HEK293 (cell line): ENCODE measurements around the gene ARHGAP10.

Source experiments
- CTCF ChIA-PET: fragments of 350-600 bp; formaldehyde crosslinking; extraction: SDS; loops from one replicate; lab custom pipeline; 2021; ENCODE audit warnings: antibody characterized with exemption; lab: Yijun Ruan, JAX
- POLR2A ChIA-PET: fragments of 300-600 bp; formaldehyde crosslinking; extraction: SDS; loops from one replicate; lab custom pipeline; 2020; ENCODE audit warnings: antibody characterized with exemption, inconsistent platforms; lab: Yijun Ruan, JAX
- H3K27ac ChIP-seq: fragments of 200-500 bp; sonication (Bioruptor generic); 2 replicates; pipeline ENCODE4 v1.5.1; 2014; ENCODE audit warnings: low read depth, low read length, control low read depth, inconsistent platforms; ENCODE audit errors: extremely low read depth
- H3K36me3 ChIP-seq, 2 experiments: fragments of 200-500 bp in 1 of 2; sonication (Bioruptor generic) in 1 of 2; 1 replicate in 1 of 2; 2 replicates in 1 of 2; pipeline ENCODE4 v1.5.1; 2014 to 2017; ENCODE audit warnings: inconsistent platforms in 2 of 2, low read length in 2 of 2; ENCODE audit not compliant: control insufficient read depth in 2 of 2, insufficient read depth in 1 of 2
- H3K4me1 ChIP-seq: fragments of 200-500 bp; sonication (Bioruptor generic); 2 replicates; pipeline ENCODE4 v1.5.1; 2014; ENCODE audit warnings: mild to moderate bottlenecking, low read length, inconsistent platforms; ENCODE audit not compliant: control insufficient read depth, insufficient read depth
- H3K4me3 ChIP-seq: 2 replicates; pipeline ENCODE4 v1.5.1; 2011; ENCODE audit warnings: low read depth, mild to moderate bottlenecking, control low read depth, low read length, moderate library complexity
- H3K9me3 ChIP-seq: fragments of 200-500 bp; sonication (Bioruptor generic); 2 replicates; pipeline ENCODE4 v1.5.1; 2014; ENCODE audit warnings: low read depth, low read length, inconsistent platforms; ENCODE audit not compliant: control insufficient read depth, insufficient read depth
- GLIS1 ChIP-seq: fragments of 450-650 bp; formaldehyde crosslinking; IDR thresholded peaks from 2 replicates; pipeline ENCODE4 v1.5.1; 2016; ENCODE audit warnings: missing biosample characterization, missing genetic modification characterization
- MEIS1 ChIP-seq: sonication (generic); formaldehyde crosslinking; IDR thresholded peaks from 2 replicates; pipeline ENCODE4 v1.8.1; 2022; ENCODE audit warnings: missing genetic modification reagents, mild to moderate bottlenecking, borderline replicate concordance
- MZF1 ChIP-seq: fragments of 450-650 bp; formaldehyde crosslinking; IDR thresholded peaks from 2 replicates; pipeline ENCODE4 v1.5.1; 2017; ENCODE audit warnings: missing biosample characterization, missing genetic modification characterization, borderline replicate concordance
- OVOL3 ChIP-seq: fragments of 450-650 bp; formaldehyde crosslinking; IDR thresholded peaks from 2 replicates; pipeline ENCODE4 v1.5.1; 2016; ENCODE audit warnings: missing biosample characterization, missing genetic modification characterization
- SALL2 ChIP-seq: fragments of 450-650 bp; formaldehyde crosslinking; IDR thresholded peaks from 2 replicates; pipeline ENCODE4 v1.5.0; 2017; ENCODE audit warnings: missing biosample characterization, mild to moderate bottlenecking, missing genetic modification characterization, borderline replicate concordance
- SCRT2 ChIP-seq: fragments of 450-650 bp; formaldehyde crosslinking; IDR thresholded peaks from 2 replicates; pipeline ENCODE4 v1.5.1; 2016; ENCODE audit warnings: missing biosample characterization, missing genetic modification characterization
- SP7 ChIP-seq: fragments of 450-650 bp; formaldehyde crosslinking; IDR thresholded peaks from 2 replicates; pipeline ENCODE4 v1.5.1; 2016; ENCODE audit warnings: missing biosample characterization, missing genetic modification characterization
- WT1 ChIP-seq: fragments of 450-650 bp; formaldehyde crosslinking; IDR thresholded peaks from 2 replicates; pipeline ENCODE4 v1.5.1; 2016; ENCODE audit warnings: missing biosample characterization, missing genetic modification characterization
- ZBTB17 ChIP-seq: fragments of 450-650 bp; formaldehyde crosslinking; IDR thresholded peaks from 2 replicates; pipeline ENCODE4 v1.5.1; 2016; ENCODE audit warnings: missing biosample characterization, missing genetic modification characterization
- ZEB2 ChIP-seq: fragments of 450-650 bp; formaldehyde crosslinking; IDR thresholded peaks from 2 replicates; pipeline ENCODE4 v1.5.1; 2016; ENCODE audit warnings: missing biosample characterization, missing genetic modification characterization
- ZFP37 ChIP-seq: fragments of 450-650 bp; formaldehyde crosslinking; IDR thresholded peaks from 2 replicates; pipeline ENCODE4 v1.5.1; 2016; ENCODE audit warnings: missing biosample characterization, missing genetic modification characterization
- ZNF10 ChIP-seq: fragments of 450-650 bp; formaldehyde crosslinking; IDR thresholded peaks from 2 replicates; pipeline ENCODE4 v1.5.1; 2017; ENCODE audit warnings: missing biosample characterization, missing genetic modification characterization
- ZNF133 ChIP-seq: fragments of 450-650 bp; formaldehyde crosslinking; IDR thresholded peaks from 2 replicates; pipeline ENCODE4 v1.5.1; 2016; ENCODE audit warnings: missing biosample characterization, missing genetic modification characterization
- ZNF146 ChIP-seq: fragments of 450-650 bp; formaldehyde crosslinking; IDR thresholded peaks from 2 replicates; pipeline ENCODE4 v1.5.1; 2016; ENCODE audit warnings: missing biosample characterization, missing genetic modification characterization
- ZNF24 ChIP-seq: fragments of 450-650 bp; formaldehyde crosslinking; IDR thresholded peaks from 2 replicates; pipeline ENCODE4 v1.5.1; 2016; ENCODE audit warnings: missing biosample characterization, missing genetic modification characterization
- ZNF366 ChIP-seq: fragments of 450-650 bp; formaldehyde crosslinking; conservative IDR thresholded peaks from 2 replicates; pipeline ENCODE4 v1.5.1; 2016; ENCODE audit warnings: missing biosample characterization, missing genetic modification characterization
- ZNF404 ChIP-seq: fragments of 450-650 bp; formaldehyde crosslinking; IDR thresholded peaks from 2 replicates; pipeline ENCODE4 v1.5.1; 2017; ENCODE audit warnings: missing biosample characterization, missing genetic modification characterization
- ZNF423 ChIP-seq: fragments of 450-650 bp; formaldehyde crosslinking; IDR thresholded peaks from 2 replicates; pipeline ENCODE4 v1.5.1; 2016; ENCODE audit warnings: missing biosample characterization, missing genetic modification characterization
- ZNF433 ChIP-seq: fragments of 450-650 bp; formaldehyde crosslinking; IDR thresholded peaks from 2 replicates; pipeline ENCODE4 v1.5.1; 2016; ENCODE audit warnings: missing biosample characterization, missing genetic modification characterization, low read depth
- ZNF501 ChIP-seq: fragments of 450-650 bp; formaldehyde crosslinking; IDR thresholded peaks from 2 replicates; pipeline ENCODE4 v1.5.1; 2016; ENCODE audit warnings: missing biosample characterization, missing genetic modification characterization
- ZNF521 ChIP-seq: fragments of 450-650 bp; formaldehyde crosslinking; IDR thresholded peaks from 2 replicates; pipeline ENCODE4 v1.5.1; 2017; ENCODE audit warnings: missing biosample characterization, mild to moderate bottlenecking, missing genetic modification characterization
- ZNF624 ChIP-seq: fragments of 450-650 bp; formaldehyde crosslinking; IDR thresholded peaks from 2 replicates; pipeline ENCODE4 v1.5.1; 2017; ENCODE audit warnings: missing biosample characterization, missing genetic modification characterization
- ZNF629 ChIP-seq: fragments of 450-650 bp; formaldehyde crosslinking; IDR thresholded peaks from 2 replicates; pipeline ENCODE4 v1.5.1; 2017; ENCODE audit warnings: missing biosample characterization, missing genetic modification characterization
- ZNF843 ChIP-seq: fragments of 450-650 bp; formaldehyde crosslinking; IDR thresholded peaks from 2 replicates; pipeline ENCODE4 v1.5.1; 2016; ENCODE audit warnings: missing biosample characterization, missing genetic modification characterization
- ZSCAN30 ChIP-seq: fragments of 450-650 bp; IDR thresholded peaks from 2 replicates; pipeline ENCODE4 v1.5.1; 2018; ENCODE audit warnings: missing biosample characterization, mild to moderate bottlenecking, missing genetic modification characterization, moderate library complexity
- ZXDB ChIP-seq: fragments of 450-650 bp; formaldehyde crosslinking; IDR thresholded peaks from 2 replicates; pipeline ENCODE4 v1.5.1; 2016; ENCODE audit warnings: missing biosample characterization, missing genetic modification characterization
- TF ChIP-seq, protein P1 (sequence below): fragments of 450-650 bp; formaldehyde crosslinking; IDR thresholded peaks from 2 replicates; pipeline ENCODE4 v1.5.1; 2016; ENCODE audit warnings: missing biosample characterization, missing genetic modification characterization
- TF ChIP-seq, protein P2 (sequence below): fragments of 450-650 bp; formaldehyde crosslinking; IDR thresholded peaks from 2 replicates; pipeline ENCODE4 v1.5.1; 2016; ENCODE audit warnings: missing biosample characterization, missing genetic modification characterization
- TF ChIP-seq, protein P3 (sequence below): fragments of 450-650 bp; formaldehyde crosslinking; IDR thresholded peaks from 2 replicates; pipeline ENCODE4 v1.5.1; 2017; ENCODE audit warnings: missing biosample characterization, missing genetic modification characterization
- TF ChIP-seq, protein P4 (sequence below): fragments of 450-650 bp; formaldehyde crosslinking; IDR thresholded peaks from 2 replicates; pipeline ENCODE4 v1.5.1; 2016; ENCODE audit warnings: missing biosample characterization, missing genetic modification characterization

The ARHGAP10 gene

DNA sequence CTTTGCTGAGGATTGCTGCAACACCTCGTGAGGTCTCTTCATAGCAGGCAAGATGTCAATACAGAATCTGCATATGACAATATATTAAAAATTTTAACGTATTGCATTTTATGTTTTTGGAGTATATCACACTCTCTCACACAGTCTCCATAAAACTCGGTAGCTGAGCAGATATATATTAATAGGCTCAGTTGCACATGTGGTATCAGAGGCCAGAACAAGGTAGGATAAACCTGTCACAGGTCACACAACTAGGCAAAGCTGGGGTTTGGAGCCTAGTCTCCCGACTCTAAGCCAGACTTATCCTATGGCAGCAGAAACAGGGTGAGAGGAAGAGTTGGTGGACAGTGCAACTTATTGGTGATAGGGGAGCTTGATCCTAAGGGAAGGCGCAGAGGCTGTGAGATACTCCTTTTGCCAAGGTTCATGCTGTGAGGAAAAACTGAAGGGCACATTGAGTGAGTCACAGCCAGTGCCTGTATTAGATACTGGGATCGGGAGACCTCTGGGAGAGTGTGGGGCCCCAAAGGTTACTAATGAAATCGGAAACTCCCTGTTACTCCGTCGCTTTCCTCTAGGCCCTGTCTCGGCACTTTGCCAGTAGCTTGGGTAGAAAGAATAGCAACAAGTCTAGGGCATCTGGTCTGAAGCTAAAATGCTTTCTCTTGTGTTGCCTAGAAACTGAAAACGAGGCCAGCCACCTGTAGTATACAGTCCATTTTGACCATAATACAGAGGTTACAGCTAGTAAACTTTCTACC lies 195.7 kb downstream of the ARHGAP10 start:
- POLR2A ChIA-PET, result no interaction called here
- no peak for TF ChIP-seq ZNF624 (tag by site-specific recombination)
- peak; percentile 68; the same call in 1 of the 2 replicates for TF ChIP-seq ZNF843 (tag by site-specific recombination)
- TF ChIP-seq ZBTB17 (tag by site-specific recombination), result peak; percentile 17; the same call in 1 of the 2 replicates
- peak; percentile 36; the same call in 1 of the 2 replicates for TF ChIP-seq ZFP37 (tag by site-specific recombination)
- TF ChIP-seq, protein P1, sequence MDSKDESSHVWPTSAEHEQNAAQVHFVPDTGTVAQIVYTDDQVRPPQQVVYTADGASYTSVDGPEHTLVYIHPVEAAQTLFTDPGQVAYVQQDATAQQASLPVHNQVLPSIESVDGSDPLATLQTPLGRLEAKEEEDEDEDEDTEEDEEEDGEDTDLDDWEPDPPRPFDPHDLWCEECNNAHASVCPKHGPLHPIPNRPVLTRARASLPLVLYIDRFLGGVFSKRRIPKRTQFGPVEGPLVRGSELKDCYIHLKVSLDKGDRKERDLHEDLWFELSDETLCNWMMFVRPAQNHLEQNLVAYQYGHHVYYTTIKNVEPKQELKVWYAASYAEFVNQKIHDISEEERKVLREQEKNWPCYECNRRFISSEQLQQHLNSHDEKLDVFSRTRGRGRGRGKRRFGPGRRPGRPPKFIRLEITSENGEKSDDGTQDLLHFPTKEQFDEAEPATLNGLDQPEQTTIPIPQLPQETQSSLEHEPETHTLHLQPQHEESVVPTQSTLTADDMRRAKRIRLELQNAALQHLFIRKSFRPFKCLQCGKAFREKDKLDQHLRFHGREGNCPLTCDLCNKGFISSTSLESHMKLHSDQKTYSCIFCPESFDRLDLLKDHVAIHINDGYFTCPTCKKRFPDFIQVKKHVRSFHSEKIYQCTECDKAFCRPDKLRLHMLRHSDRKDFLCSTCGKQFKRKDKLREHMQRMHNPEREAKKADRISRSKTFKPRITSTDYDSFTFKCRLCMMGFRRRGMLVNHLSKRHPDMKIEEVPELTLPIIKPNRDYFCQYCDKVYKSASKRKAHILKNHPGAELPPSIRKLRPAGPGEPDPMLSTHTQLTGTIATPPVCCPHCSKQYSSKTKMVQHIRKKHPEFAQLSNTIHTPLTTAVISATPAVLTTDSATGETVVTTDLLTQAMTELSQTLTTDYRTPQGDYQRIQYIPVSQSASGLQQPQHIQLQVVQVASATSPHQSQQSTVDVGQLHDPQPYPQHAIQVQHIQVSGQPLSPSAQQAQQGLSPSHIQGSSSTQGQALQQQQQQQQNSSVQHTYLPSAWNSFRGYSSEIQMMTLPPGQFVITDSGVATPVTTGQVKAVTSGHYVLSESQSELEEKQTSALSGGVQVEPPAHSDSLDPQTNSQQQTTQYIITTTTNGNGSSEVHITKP, result peak; percentile 93
- TF ChIP-seq, protein P2, sequence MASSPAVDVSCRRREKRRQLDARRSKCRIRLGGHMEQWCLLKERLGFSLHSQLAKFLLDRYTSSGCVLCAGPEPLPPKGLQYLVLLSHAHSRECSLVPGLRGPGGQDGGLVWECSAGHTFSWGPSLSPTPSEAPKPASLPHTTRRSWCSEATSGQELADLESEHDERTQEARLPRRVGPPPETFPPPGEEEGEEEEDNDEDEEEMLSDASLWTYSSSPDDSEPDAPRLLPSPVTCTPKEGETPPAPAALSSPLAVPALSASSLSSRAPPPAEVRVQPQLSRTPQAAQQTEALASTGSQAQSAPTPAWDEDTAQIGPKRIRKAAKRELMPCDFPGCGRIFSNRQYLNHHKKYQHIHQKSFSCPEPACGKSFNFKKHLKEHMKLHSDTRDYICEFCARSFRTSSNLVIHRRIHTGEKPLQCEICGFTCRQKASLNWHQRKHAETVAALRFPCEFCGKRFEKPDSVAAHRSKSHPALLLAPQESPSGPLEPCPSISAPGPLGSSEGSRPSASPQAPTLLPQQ, result peak; percentile 93
- TF ChIP-seq ZNF10 (tag by site-specific recombination), result no peak
- TF ChIP-seq, protein P3, sequence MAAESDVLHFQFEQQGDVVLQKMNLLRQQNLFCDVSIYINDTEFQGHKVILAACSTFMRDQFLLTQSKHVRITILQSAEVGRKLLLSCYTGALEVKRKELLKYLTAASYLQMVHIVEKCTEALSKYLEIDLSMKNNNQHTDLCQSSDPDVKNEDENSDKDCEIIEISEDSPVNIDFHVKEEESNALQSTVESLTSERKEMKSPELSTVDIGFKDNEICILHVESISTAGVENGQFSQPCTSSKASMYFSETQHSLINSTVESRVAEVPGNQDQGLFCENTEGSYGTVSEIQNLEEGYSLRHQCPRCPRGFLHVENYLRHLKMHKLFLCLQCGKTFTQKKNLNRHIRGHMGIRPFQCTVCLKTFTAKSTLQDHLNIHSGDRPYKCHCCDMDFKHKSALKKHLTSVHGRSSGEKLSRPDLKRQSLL (tag by site-specific recombination), result peak; percentile 56; the same call in 1 of the 2 replicates
- TF ChIP-seq, protein P4, sequence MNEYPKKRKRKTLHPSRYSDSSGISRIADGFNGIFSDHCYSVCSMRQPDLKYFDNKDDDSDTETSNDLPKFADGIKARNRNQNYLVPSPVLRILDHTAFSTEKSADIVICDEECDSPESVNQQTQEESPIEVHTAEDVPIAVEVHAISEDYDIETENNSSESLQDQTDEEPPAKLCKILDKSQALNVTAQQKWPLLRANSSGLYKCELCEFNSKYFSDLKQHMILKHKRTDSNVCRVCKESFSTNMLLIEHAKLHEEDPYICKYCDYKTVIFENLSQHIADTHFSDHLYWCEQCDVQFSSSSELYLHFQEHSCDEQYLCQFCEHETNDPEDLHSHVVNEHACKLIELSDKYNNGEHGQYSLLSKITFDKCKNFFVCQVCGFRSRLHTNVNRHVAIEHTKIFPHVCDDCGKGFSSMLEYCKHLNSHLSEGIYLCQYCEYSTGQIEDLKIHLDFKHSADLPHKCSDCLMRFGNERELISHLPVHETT (tag by site-specific recombination), result 0 out of 2 replicates have a peak, but pooled peaks have one; percentile 25
- no peak for TF ChIP-seq MEIS1 (CRISPR knock-in tag)
- peak; percentile 54; the same call in 1 of the 2 replicates for TF ChIP-seq ZSCAN30 (tag by site-specific recombination)
- TF ChIP-seq SCRT2 (tag by site-specific recombination), result peak; percentile 97
- 0 out of 2 replicates have a peak, but pooled peaks have one; percentile 15 for TF ChIP-seq ZNF423
- peak; percentile 38; the same call in 1 of the 2 replicates for TF ChIP-seq WT1
- TF ChIP-seq ZXDB (tag by site-specific recombination), result peak; percentile 49; the same call in 1 of the 2 replicates
- TF ChIP-seq ZNF24 (tag by site-specific recombination), result peak; percentile 79; the same call in 1 of the 2 replicates
- TF ChIP-seq SP7 (tag by site-specific recombination), result peak; percentile 55; the same call in 1 of the 2 replicates
- no peak for TF ChIP-seq OVOL3 (tag by site-specific recombination)
- peak; percentile 63 for TF ChIP-seq ZNF366
- TF ChIP-seq ZNF133, result no peak
- TF ChIP-seq ZNF629 (tag by site-specific recombination), result peak; percentile 55; the same call in 1 of the 2 replicates
- TF ChIP-seq SALL2 (tag by site-specific recombination), result no peak
- no peak for TF ChIP-seq ZNF521 (tag by site-specific recombination)
- no peak for TF ChIP-seq ZNF433
- peak; percentile 50; the same call in 1 of the 2 replicates for TF ChIP-seq ZNF501 (tag by site-specific recombination)
- TF ChIP-seq ZNF146 (tag by site-specific recombination), result no peak
- peak; percentile 37; the same call in 1 of the 2 replicates for TF ChIP-seq ZEB2 (tag by site-specific recombination)
- peak; percentile 37; the same call in 1 of the 2 replicates for TF ChIP-seq GLIS1 (tag by site-specific recombination)
- peak; percentile 71; the same call in 1 of the 2 replicates for TF ChIP-seq MZF1 (tag by site-specific recombination)
- no peak for TF ChIP-seq ZNF404 (tag by site-specific recombination)

More for the DNA sequence above, 195.7 kb downstream of the ARHGAP10 start:
- H3K27ac ChIP-seq, result peak overlapping the region; percentile 8; the same call in 1 of the 2 replicates
- H3K9me3 ChIP-seq, result no peaks in the 10 kb centered on the region
- H3K4me1 ChIP-seq, result peaks cover 49% of the 10 kb centered on the region
- no peaks in the 10 kb centered on the region for H3K36me3 ChIP-seq
- no peak overlapping the region for H3K4me3 ChIP-seq
- CTCF ChIA-PET, result interaction anchor here (0.6 kb wide), 1 partner anchor 558 kb away, joined by 3 read pairs; no protein-coding TSS in a partner anchor
